Activated B cell treated with CpG ODN at 0.5 μM for 24 hours (primary cell): ENCODE measurements around the gene SLC38A8. TPM values are rescaled to one million over a fixed set of nuclear protein-coding genes. Genes with fewer than 3 reads are reported as not detected.

Source experiments
- ATAC-seq: fragments of 200-7000 bp; cut with Tn5 transposase; one replicate; pipeline ENCODE4 v1.10.0; 2021; ENCODE audit warnings: low read depth, mild to moderate bottlenecking, moderate library complexity
- CTCF ChIA-PET: fragments of 350-600 bp; sonication (Branson Sonifier 250); formaldehyde crosslinking; loops from one replicate; lab custom pipeline; 2021; ENCODE audit warnings: antibody characterized with exemption; lab: Charles Lee
- POLR2A ChIA-PET: fragments of 350-600 bp; sonication (Branson Sonifier 250); formaldehyde crosslinking; loops from one replicate; lab custom pipeline; 2021; ENCODE audit warnings: antibody characterized with exemption; lab: Charles Lee
- DNase-seq: peaks from one replicate; pipeline ENCODE4 v3.0.0; 2022
- H3K27ac Mint-ChIP-seq: one replicate; pipeline ENCODE4 v1.8.0; 2020; ENCODE audit warnings: mixed read lengths
- H3K27me3 Mint-ChIP-seq: one replicate; pipeline ENCODE4 v1.8.0; 2021; ENCODE audit warnings: mixed read lengths
- H3K36me3 Mint-ChIP-seq: one replicate; pipeline ENCODE4 v1.8.0; 2021; ENCODE audit warnings: low read depth, mixed read lengths
- H3K4me1 Mint-ChIP-seq: one replicate; pipeline ENCODE4 v1.8.0; 2021; ENCODE audit warnings: mixed read lengths
- H3K4me3 Mint-ChIP-seq: one replicate; pipeline ENCODE4 v1.8.0; 2020; ENCODE audit warnings: mild to moderate bottlenecking, mixed read lengths
- H3K9me3 Mint-ChIP-seq: one replicate; pipeline ENCODE4 v1.8.0; 2020; ENCODE audit warnings: mixed read lengths
- CTCF ChIP-seq: fragments of 200-600 bp; IDR thresholded peaks from one replicate; pipeline ENCODE4 v1.8.0; 2022; ENCODE audit warnings: antibody characterized with exemption, mild to moderate bottlenecking
- intact Hi-C: fragments of 100-400 bp; cut with micrococcal nuclease; formaldehyde crosslinking; loops from one replicate; pipeline ENCODE4 v1.15.1; 2024
- total RNA-seq: library from RNA; stranded (reverse); gene quantifications from 2 replicates; pipeline ENCODE4 v1.2.3, GENCODE V29; 2022

SLC38A8 gene
- total RNA-seq, 1 donor from 2014 or later = not detected

GRCh38 chr16:84032458-84033178 lies 10.0 kb downstream of the SLC38A8 start:
- Mint-ChIP-seq H3K36me3 (no peaks in the 10 kb centered on the region), H3K9me3 (peaks cover 3% of the 10 kb centered on the region), H3K4me3 (no peak overlapping the region), H3K27ac (no peak overlapping the region), H3K27me3 (peaks cover 22% of the 10 kb centered on the region), H3K4me1 (peaks cover 5% of the 10 kb centered on the region)
- intact Hi-C loops = no loop called here
- POLR2A ChIA-PET = no interaction called here
- CTCF ChIA-PET = no interaction called here
- no peak for ATAC-seq
- TF ChIP-seq CTCF = no peak
- DNase-seq = no peak

- intact Hi-C loops = no loop called here
- no peak for ATAC-seq
- Mint-ChIP-seq H3K27me3 (peaks cover 28% of the 10 kb centered on the region), H3K9me3 (peaks cover 3% of the 10 kb centered on the region), H3K4me1 (peaks cover 5% of the 10 kb centered on the region), H3K36me3 (no peaks in the 10 kb centered on the region), H3K27ac (no peak overlapping the region), H3K4me3 (no peak overlapping the region)
- POLR2A ChIA-PET = no interaction called here
- DNase-seq = no peak
- no peak for TF ChIP-seq CTCF
- CTCF ChIA-PET = no interaction called here
Observed at GRCh38 chr16:84031556-84031955, 11.0 kb downstream of the SLC38A8 start.

- Mint-ChIP-seq H3K27ac (no peak overlapping the region), H3K36me3 (no peaks in the 10 kb centered on the region), H3K4me3 (no peak overlapping the region), H3K4me1 (peaks cover 5% of the 10 kb centered on the region), H3K9me3 (no peaks in the 10 kb centered on the region), H3K27me3 (peaks cover 30% of the 10 kb centered on the region)
- TF ChIP-seq CTCF = no peak
- ATAC-seq (no peak), DNase-seq (no peak)
- CTCF ChIA-PET = no interaction called here
- intact Hi-C loops = no loop called here
- POLR2A ChIA-PET = interaction anchor here (0.5 kb wide), 1 partner anchor 213 kb away, joined by 3 read pairs; no protein-coding TSS in a partner anchor
Observed at GRCh38 chr16:84029297-84030047, 13.1 kb downstream of the SLC38A8 start.

- intact Hi-C loops = no loop called here
- CTCF ChIA-PET = no interaction called here
Observed at GRCh38 chr16:84027625-84028024, 15.0 kb downstream of the SLC38A8 start.

More at GRCh38 chr16:84027625-84028024, 15.0 kb downstream of the SLC38A8 start:
- TF ChIP-seq CTCF = no peak
- H3K27ac Mint-ChIP-seq = no peak overlapping the region
- no peaks in the 10 kb centered on the region for H3K36me3 Mint-ChIP-seq
- no peak for DNase-seq
- ATAC-seq = no peak
- H3K4me1 Mint-ChIP-seq = peaks cover 5% of the 10 kb centered on the region
- no peaks in the 10 kb centered on the region for H3K9me3 Mint-ChIP-seq
- H3K4me3 Mint-ChIP-seq = no peak overlapping the region
- H3K27me3 Mint-ChIP-seq = peaks cover 30% of the 10 kb centered on the region
- POLR2A ChIA-PET = no interaction called here
